ENCODE results near the gene FXYD1.

- TF ChIP-seq CTCF (IDR thresholded peaks at IDR 0.05) (peak; percentile 89 to 93 (median 92)), POLR2A (IDR thresholded peaks at IDR 0.05) (peak in 1 of 2 donors; percentile 28)
Measured at GRCh38 chr19:35135389-35135909, 3.2 kb upstream of the FXYD1 start.

Data from uterus (tissue), 2 donors.